Limb (tissue), 2 donors: ENCODE data around the gene MBD2.

Experiments
- DNase-seq, 2 donors: peaks; one replicate each; pipeline ENCODE4 v3.0.0-alpha.2; 2016; ENCODE audit errors: extremely low spot score in 2 of 2

Gene MBD2

GRCh38 chr18:54109131-54109683 is 115.3 kb downstream of the MBD2 start:
- DNase-seq = no peak

GRCh38 chr18:54102123-54102522 is 122.3 kb downstream of the MBD2 start:
- no peak for DNase-seq
